Endothelial cell of umbilical vein (primary cell): ENCODE measurements around the gene TOMM6. TPM values are rescaled to one million over a fixed set of nuclear protein-coding genes. Genes with fewer than 3 reads are reported as not detected.

Experiments used
- BruUV-seq: library from RNA; stranded (reverse); fragments of 400-500 nt; replicated peaks from 2 replicates; lab custom pipeline; 2021; lab: Mats Ljungman, UMichigan
- CTCF ChIA-PET: fragments of 300-600, 350-600 bp; sonication (Branson Sonifier 250); formaldehyde crosslinking; loops from one replicate; lab custom pipeline; 2021; ENCODE audit warnings: antibody characterized with exemption, inconsistent platforms; lab: Charles Lee
- POLR2A ChIA-PET: fragments of 300-600, 350-600 bp; sonication (Branson Sonifier 250); formaldehyde crosslinking; loops from one replicate; lab custom pipeline; 2021; ENCODE audit warnings: antibody characterized with exemption, inconsistent platforms; lab: Charles Lee
- DNase-seq: peaks from one replicate; pipeline ENCODE4 v3.0.0-alpha.2; 2011; ENCODE audit warnings: low read depth, low spot score
- FAIRE-seq: peaks from 2 replicates; lab custom pipeline; 2011; peaks lifted over from hg19 to GRCh38; lab: Jason Lieb, UNC
- H2AFZ ChIP-seq: 2 replicates; pipeline ENCODE4 v1.6.0; 2012; ENCODE audit warnings: low read depth, low read length, control low read depth, inconsistent platforms
- H3K27ac ChIP-seq: 2 replicates; pipeline ENCODE4 v1.5.1; 2011; ENCODE audit warnings: low read depth, mild to moderate bottlenecking, control low read depth, low read length, moderate library complexity; ENCODE audit not compliant: insufficient read depth
- H3K27me3 ChIP-seq, 2 experiments: 2 replicates each; pipeline versions ENCODE4 v1.6.0 to v1.6.1; 2011; ENCODE audit warnings: low read length in 2 of 2, mixed read lengths in 1 of 2; ENCODE audit not compliant: control insufficient read depth in 2 of 2, insufficient read depth in 2 of 2
- H3K36me3 ChIP-seq, 2 experiments: 2 replicates in 1 of 2; 3 replicates in 1 of 2; pipeline ENCODE4 v1.5.1; 2011; ENCODE audit warnings: low read length in 2 of 2, mild to moderate bottlenecking in 1 of 2, moderate library complexity in 1 of 2; ENCODE audit not compliant: control insufficient read depth in 2 of 2, insufficient read depth in 2 of 2; ENCODE audit errors: extremely low read depth in 1 of 2
- H3K4me1 ChIP-seq: 3 replicates; pipeline ENCODE4 v1.5.1; 2011; ENCODE audit warnings: mild to moderate bottlenecking, low read length; ENCODE audit not compliant: control insufficient read depth, insufficient read depth; ENCODE audit errors: extremely low read depth
- H3K4me2 ChIP-seq: 2 replicates; pipeline ENCODE4 v1.6.1; 2011; ENCODE audit warnings: low read length, control low read depth, mixed read lengths; ENCODE audit not compliant: insufficient read depth
- H3K4me3 ChIP-seq, 3 experiments: fragments of 200-600 bp in 1 of 3; sonication (generic), shearing (Covaris generic) in 1 of 3; replicated peaks in 1 of 3; 2 replicates each; pipeline ENCODE4 v1.5.1; 2011 to 2016; ENCODE audit warnings: control low read depth in 3 of 3, low read length in 3 of 3, mild to moderate bottlenecking in 2 of 3, inconsistent platforms in 1 of 3, low read depth in 1 of 3, moderate library complexity in 1 of 3; ENCODE audit not compliant: insufficient read depth in 1 of 3
- H3K79me2 ChIP-seq: 2 replicates; pipeline ENCODE4 v1.6.0; 2012; ENCODE audit warnings: low read length, inconsistent platforms; ENCODE audit not compliant: control insufficient read depth, insufficient read depth
- H3K9ac ChIP-seq: replicated peaks from 2 replicates; pipeline ENCODE3; 2011; ENCODE audit warnings: low read length, control low read depth; ENCODE audit not compliant: insufficient read depth; ENCODE audit errors: extremely low read depth
- H3K9me1 ChIP-seq: replicated peaks from 3 replicates; pipeline ENCODE4 v1.6.0; 2011; ENCODE audit warnings: mild to moderate bottlenecking, low read length; ENCODE audit not compliant: control insufficient read depth, insufficient read depth; ENCODE audit errors: extremely low read depth
- H3K9me3 ChIP-seq: replicated peaks from 2 replicates; pipeline ENCODE4 v1.5.1; 2012; ENCODE audit warnings: low read length, inconsistent platforms; ENCODE audit not compliant: control insufficient read depth, insufficient read depth
- H4K20me1 ChIP-seq: replicated peaks from 2 replicates; pipeline ENCODE3; 2011; ENCODE audit warnings: mild to moderate bottlenecking, low read length; ENCODE audit not compliant: control insufficient read depth, insufficient read depth; ENCODE audit errors: extremely low read depth
- CTCF ChIP-seq, 2 donors: IDR thresholded peaks; 1 replicate in 1 of 2; 2 replicates in 1 of 2; pipeline ENCODE4 v1.5.1; 2011; ENCODE audit warnings: low read length in 2 of 2, mild to moderate bottlenecking in 2 of 2, moderate library complexity in 2 of 2, control low read depth in 1 of 2, inconsistent platforms in 1 of 2, low read depth in 1 of 2; ENCODE audit not compliant: insufficient read depth in 1 of 2; ENCODE audit errors: extremely low read depth in 1 of 2
- EZH2 ChIP-seq: IDR thresholded peaks from 2 replicates; pipeline ENCODE4 v1.6.1; 2012; ENCODE audit warnings: borderline replicate concordance, low read depth, mild to moderate bottlenecking, moderate library complexity, low read length, inconsistent platforms; ENCODE audit not compliant: severe bottlenecking
- FOS ChIP-seq: IDR thresholded peaks from 2 replicates; pipeline ENCODE4 v1.6.1; 2011; ENCODE audit warnings: mild to moderate bottlenecking, low read length, moderate library complexity, borderline replicate concordance; ENCODE audit not compliant: insufficient read depth
- GATA2 ChIP-seq: IDR thresholded peaks from 2 replicates; pipeline ENCODE4 v1.7.0; 2011; ENCODE audit warnings: low read depth, mild to moderate bottlenecking, moderate library complexity, mixed read lengths, low read length; ENCODE audit not compliant: insufficient read length, insufficient read depth
- JUN ChIP-seq: IDR thresholded peaks from 2 replicates; pipeline ENCODE4 v1.6.1; 2011; ENCODE audit warnings: borderline replicate concordance, low read depth; ENCODE audit not compliant: insufficient read length, insufficient read depth
- MAX ChIP-seq: IDR thresholded peaks from 2 replicates; pipeline ENCODE4 v1.6.1; 2011; ENCODE audit not compliant: insufficient read depth, insufficient read length
- MYC ChIP-seq: IDR thresholded peaks from one replicate; pipeline ENCODE4 v1.6.1; 2011; ENCODE audit warnings: mild to moderate bottlenecking, low read depth, low read length
- POLR2A ChIP-seq: IDR thresholded peaks from 2 replicates; pipeline ENCODE4 v1.6.1; 2012; ENCODE audit warnings: low read depth, mild to moderate bottlenecking, control low read depth, low read length
- POLR2AphosphoS5 ChIP-seq: IDR thresholded peaks from 2 replicates; pipeline ENCODE4 v1.6.1; 2012; ENCODE audit warnings: low read depth, mild to moderate bottlenecking, control low read depth, low read length, moderate library complexity; ENCODE audit not compliant: insufficient read depth
- dilution Hi-C: fragments of 300-500 bp; cut with MboI; formaldehyde crosslinking; loops from one replicate; pipeline ENCODE4 v1.15.0; 2019; ENCODE audit warnings: low sequenced_read_pairs; ENCODE audit not compliant: extremely low pct_ligation_motif_present
- intact Hi-C: fragments of 100-400 bp; cut with micrococcal nuclease; formaldehyde crosslinking; loops from one replicate; pipeline ENCODE4 v1.10.0; 2022
- polyA plus RNA-seq, 4 experiments: library from polyadenylated mRNA; depleted of rRNA in 3 of 4; stranded (reverse) in 3 of 4; unstranded in 1 of 4; fragments of >200 nt; gene quantifications; 2 replicates each; pipeline versions ENCODE4 v1.2.1 to v1.2.3, GENCODE V29; 2011 to 2012; ENCODE audit warnings: missing spikeins in 1 of 4
- total RNA-seq: library from RNA; stranded (reverse); gene quantifications from 2 replicates; pipeline ENCODE4 v1.2.3, GENCODE V29; 2021

Gene TOMM6
- total and polyA plus RNA-seq, 2 donors (not counting 3 experiments of a cell fraction or from before 2014, with no cell fraction given), result 233 to 527 TPM

- peaks cover 0 to 3% of the 10 kb centered on the region in 2 experiments for H3K36me3 ChIP-seq
- H3K79me2 ChIP-seq, result peaks cover 4% of the 10 kb centered on the region
- peaks cover 23% of the 10 kb centered on the region for H3K4me1 ChIP-seq
- no peak overlapping the region for H3K4me2 ChIP-seq
- dilution Hi-C loops (no loop called here), intact Hi-C loops (no loop called here)
- H3K27me3 ChIP-seq, result no peaks in the 10 kb centered on the region
- H3K9ac ChIP-seq, result no peak overlapping the region
- CTCF ChIA-PET, result interaction anchor here (4.5 kb wide), 1 partner anchor 263 kb away, joined by 78 read pairs; no protein-coding TSS in a partner anchor
- no peak overlapping the region for H3K4me3 ChIP-seq
- no peaks in the 10 kb centered on the region for H4K20me1 ChIP-seq
- no TSS peak for BruUV-seq
- no peak overlapping the region for H2AFZ ChIP-seq
- H3K27ac ChIP-seq, result no peak overlapping the region
- FAIRE-seq, result no peak
- DNase-seq, result no peak
- POLR2A ChIA-PET, result no interaction called here
- TF ChIP-seq EZH2, result no peak
- TF ChIP-seq MYC, result no peak
- no peak for TF ChIP-seq JUN
- no peak for TF ChIP-seq POLR2A
- no peak for TF ChIP-seq GATA2
- TF ChIP-seq CTCF (IDR thresholded peaks at IDR 0.05; ENCODE audit: extremely low read depth in 1 of 2, insufficient read depth in 1 of 2, low read depth in 1 of 2, low read length in 2 of 2), result no peak
- no peak for TF ChIP-seq POLR2AphosphoS5
- TF ChIP-seq MAX, result no peak
- TF ChIP-seq FOS, result no peak
- H3K9me3 ChIP-seq, result no peaks in the 10 kb centered on the region
- no peaks in the 10 kb centered on the region for H3K9me1 ChIP-seq
Observed at GRCh38 chr6:41783106-41783780, 4.3 kb upstream of the TOMM6 start.
